ENCODE results near the gene TFDP1.

DNA sequence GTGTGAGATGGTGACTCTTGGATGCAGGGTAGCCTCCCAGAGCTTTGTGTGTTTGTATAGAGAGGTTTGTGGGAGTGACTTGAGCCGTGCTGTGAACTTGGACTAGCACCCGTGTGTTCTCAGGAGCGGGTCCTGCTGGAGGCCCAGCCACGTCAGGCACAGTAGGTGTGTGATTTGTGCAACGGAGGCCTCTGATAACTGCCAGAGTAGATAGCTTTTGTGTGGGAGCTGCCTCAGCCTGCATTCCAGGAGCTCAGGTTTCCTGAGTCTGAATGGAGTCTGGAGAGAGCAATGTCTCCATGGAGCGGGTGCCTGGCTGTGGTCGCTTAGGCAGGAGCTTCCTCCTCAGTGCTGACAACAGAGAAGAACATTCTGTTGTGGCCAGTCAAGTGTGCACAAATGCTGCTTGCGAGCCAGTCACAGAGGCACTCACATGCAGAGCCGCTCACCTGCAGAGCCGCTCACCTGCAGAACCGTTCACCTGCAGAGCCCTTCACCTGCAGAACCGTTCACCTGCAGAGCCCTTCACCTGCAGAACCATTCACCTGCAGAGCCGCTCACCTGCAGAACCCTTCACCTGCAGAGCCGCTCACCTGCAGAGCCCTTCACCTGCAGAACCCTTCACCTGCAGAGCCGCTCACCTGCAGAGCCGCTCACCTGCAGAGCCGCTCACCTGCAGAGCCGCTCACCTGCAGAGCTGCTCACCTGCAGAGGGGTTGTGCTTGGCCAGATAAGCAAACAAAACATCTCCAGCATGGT, 32.6 kb downstream of the TFDP1 start:
- no peak for TF ChIP-seq CTCF (IDR thresholded peaks at IDR 0.05)
- no peak for TF ChIP-seq EP300 (IDR thresholded peaks at IDR 0.05)
- no peak for TF ChIP-seq POLR2AphosphoS5 (IDR thresholded peaks at IDR 0.05)
- TF ChIP-seq POLR2A (IDR thresholded peaks at IDR 0.05) = no peak

Data from gastroesophageal sphincter (tissue), 3 donors.